Neural progenitor cell (in vitro differentiated cells): ENCODE measurements around the gene SF3B2.

Source experiments
- CTCF ChIP-seq: fragments of 200-600 bp; sonication (generic); IDR thresholded peaks from 2 replicates; pipeline ENCODE4 v1.5.1; 2017; ENCODE audit warnings: antibody characterized with exemption, mild to moderate bottlenecking
- EZH2 ChIP-seq: fragments of 200-600 bp; sonication (generic); IDR thresholded peaks from 2 replicates; pipeline ENCODE4 v1.6.1; 2017; ENCODE audit warnings: antibody characterized with exemption, mild to moderate bottlenecking, moderate library complexity
- EZH2phosphoT487 ChIP-seq: fragments of 200-600 bp; sonication (generic); IDR thresholded peaks from 2 replicates; pipeline ENCODE4 v1.6.1; 2017; ENCODE audit warnings: antibody characterized with exemption

GRCh38 chr11:66104057-66104638 is 52.0 kb downstream of the SF3B2 start:
- TF ChIP-seq CTCF: no peak
- TF ChIP-seq EZH2phosphoT487: no peak
- TF ChIP-seq EZH2: no peak
